NCI-H146 (cell line): ENCODE results near the gene TK2.
A peak's percentile ranks its signal among the peaks of the same experiment; 100 is the strongest.
"Not testable (repeated sequence)": the region's sequence is repeated elsewhere in the genome, so short reads cannot be mapped to it uniquely, and the experiment has no call there.

ENCODE experiments used
- DNase-seq: peaks from one replicate; lab custom pipeline; 2025; lab: John Stamatoyannopoulos, UW

Gene TK2

GRCh38 chr16:66519482-66520373 is 30.2 kb downstream of the TK2 start:
- no peak for DNase-seq

GRCh38 chr16:66517586-66518263 is 32.2 kb downstream of the TK2 start:
- DNase-seq = no peak

GRCh38 chr16:66516808-66517585 is 32.9 kb downstream of the TK2 start:
- DNase-seq = peak; percentile 56

- no peak for DNase-seq
Observed at GRCh38 chr16:66516509-66516807, 33.5 kb downstream of the TK2 start.

- DNase-seq = no peak
Observed at GRCh38 chr16:66515596-66516508, 34.1 kb downstream of the TK2 start.

- DNase-seq = not testable (repeated sequence)
Observed at GRCh38 chr16:66514980-66515595, 34.8 kb downstream of the TK2 start.

- DNase-seq = not testable (repeated sequence)
Observed at GRCh38 chr16:66514391-66514790, 35.5 kb downstream of the TK2 start.

GRCh38 chr16:66513111-66513723 is 36.7 kb downstream of the TK2 start:
- DNase-seq = no peak

GRCh38 chr16:66512272-66513110 is 37.4 kb downstream of the TK2 start:
- no peak for DNase-seq

- peak; percentile 65 for DNase-seq
Observed at GRCh38 chr16:66511602-66512271, 38.2 kb downstream of the TK2 start.

GRCh38 chr16:66510711-66511601 is 39.0 kb downstream of the TK2 start:
- DNase-seq = no peak

GRCh38 chr16:66510298-66510697 is 39.6 kb downstream of the TK2 start:
- no peak for DNase-seq

- DNase-seq = no peak
Observed at GRCh38 chr16:66509576-66509975, 40.3 kb downstream of the TK2 start.

- no peak for DNase-seq
Observed at GRCh38 chr16:66508914-66509496, 40.9 kb downstream of the TK2 start.

GRCh38 chr16:66508248-66508913 is 41.5 kb downstream of the TK2 start:
- no peak for DNase-seq

- DNase-seq = no peak
Observed at GRCh38 chr16:66507731-66508239, 42.1 kb downstream of the TK2 start.

- DNase-seq = no peak
Observed at GRCh38 chr16:66503612-66504011, 46.3 kb downstream of the TK2 start.
